GM23338 (cell line): ENCODE data around the gene NTN1. TPM values are rescaled to one million over a fixed set of nuclear protein-coding genes. Genes with fewer than 3 reads are reported as not detected.

Experiments used
- ATAC-seq: fragments of 200-7000 bp; cut with Tn5 transposase; 3 replicates; pipeline ENCODE4 v1.9.1; 2020
- DNase-seq: peaks from one replicate; pipeline ENCODE4 v3.0.0-alpha.2; 2015; ENCODE audit warnings: low spot score
- H2AFZ ChIP-seq: fragments of 200-600 bp; sonication (generic); 2 replicates; pipeline ENCODE4 v1.8.0; 2016; ENCODE audit warnings: antibody characterized with exemption, mild to moderate bottlenecking, moderate library complexity
- H3F3A ChIP-seq: fragments of 200-600 bp; sonication (generic); replicated peaks from 2 replicates; pipeline ENCODE4 v1.8.0; 2017; ENCODE audit warnings: antibody characterized with exemption, mixed run types, low read depth
- H3K27ac ChIP-seq: fragments of 200-600 bp; sonication (generic); 2 replicates; pipeline ENCODE4 v1.6.1; 2016; ENCODE audit warnings: low read depth
- H3K27me3 ChIP-seq: fragments of 200-600 bp; sonication (generic); 2 replicates; pipeline ENCODE4 v1.8.0; 2016; ENCODE audit warnings: mild to moderate bottlenecking, mixed run types, moderate library complexity; ENCODE audit not compliant: insufficient read depth
- H3K36me3 ChIP-seq: fragments of 200-600 bp; sonication (generic); 2 replicates; pipeline ENCODE4 v1.8.0; 2016; ENCODE audit warnings: mild to moderate bottlenecking; ENCODE audit not compliant: insufficient read depth
- H3K4me1 ChIP-seq: fragments of 200-600 bp; sonication (generic); 2 replicates; pipeline ENCODE4 v1.8.0; 2016; ENCODE audit warnings: mild to moderate bottlenecking, moderate library complexity; ENCODE audit not compliant: insufficient read depth
- H3K4me2 ChIP-seq: fragments of 200-600 bp; sonication (generic); 2 replicates; pipeline ENCODE4 v1.7.1; 2017; ENCODE audit warnings: mixed run types
- H3K4me3 ChIP-seq: fragments of 200-600 bp; sonication (generic); 2 replicates; pipeline ENCODE4 v1.6.1; 2016; ENCODE audit warnings: mixed run types
- H3K79me2 ChIP-seq: fragments of 200-600 bp; sonication (generic); replicated peaks from 2 replicates; pipeline ENCODE4 v1.8.0; 2017; ENCODE audit warnings: mild to moderate bottlenecking; ENCODE audit not compliant: insufficient read depth
- H3K9me2 ChIP-seq: fragments of 200-600 bp; sonication (generic); 2 replicates; pipeline ENCODE4 v1.8.0; 2017; ENCODE audit not compliant: insufficient read depth
- H4K20me1 ChIP-seq: fragments of 200-600 bp; sonication (generic); replicated peaks from 2 replicates; pipeline ENCODE4 v1.8.0; 2017; ENCODE audit warnings: mild to moderate bottlenecking; ENCODE audit not compliant: insufficient read depth
- H3K27ac Mint-ChIP-seq: 2 replicates; pipeline ENCODE4 v1.8.0; 2020; ENCODE audit warnings: inconsistent platforms, mild to moderate bottlenecking, moderate library complexity, mixed read lengths
- H3K27me3 Mint-ChIP-seq: 3 replicates; pipeline ENCODE4 v1.8.0; 2022; ENCODE audit warnings: low read depth, mild to moderate bottlenecking, moderate library complexity, mixed read lengths, inconsistent platforms; ENCODE audit not compliant: insufficient read depth, poor library complexity
- H3K36me3 Mint-ChIP-seq: 3 replicates; pipeline ENCODE4 v1.8.0; 2021; ENCODE audit warnings: low read depth, mild to moderate bottlenecking, inconsistent platforms, moderate library complexity, mixed read lengths
- H3K4me1 Mint-ChIP-seq: 3 replicates; pipeline ENCODE4 v1.8.0; 2020; ENCODE audit warnings: mild to moderate bottlenecking, inconsistent platforms, mixed read lengths
- H3K4me3 Mint-ChIP-seq: 3 replicates; pipeline ENCODE4 v1.8.0; 2021; ENCODE audit warnings: moderate library complexity, mild to moderate bottlenecking, inconsistent platforms, mixed read lengths
- H3K9me3 Mint-ChIP-seq: 3 replicates; pipeline ENCODE4 v1.8.0; 2020; ENCODE audit warnings: moderate library complexity, mild to moderate bottlenecking, inconsistent platforms, mixed read lengths
- CREB1 ChIP-seq: fragments of 250-450 bp; sonication (Bioruptor Pico); IDR thresholded peaks from 2 replicates; pipeline ENCODE4 v1.5.0; 2020; ENCODE audit warnings: low read depth, mild to moderate bottlenecking, moderate library complexity
- EZH2 ChIP-seq: fragments of 200-600 bp; sonication (generic); IDR thresholded peaks from one replicate; pipeline ENCODE4 v1.8.0; 2017; ENCODE audit warnings: antibody characterized with exemption, mild to moderate bottlenecking, low read depth; ENCODE audit not compliant: unreplicated experiment
- EZH2phosphoT487 ChIP-seq: fragments of 200-600 bp; sonication (generic); IDR thresholded peaks from one replicate; pipeline ENCODE4 v1.8.1; 2018; ENCODE audit warnings: antibody characterized with exemption; ENCODE audit not compliant: unreplicated experiment
- JUNB ChIP-seq: IDR thresholded peaks from one replicate; pipeline ENCODE4 v1.6.1; 2016; ENCODE audit warnings: antibody characterized with exemption; ENCODE audit not compliant: unreplicated experiment
- NANOG ChIP-seq: IDR thresholded peaks from 2 replicates; pipeline ENCODE4 v1.6.1; 2016; ENCODE audit warnings: antibody characterized with exemption, borderline replicate concordance
- POLR2AphosphoS5 ChIP-seq: IDR thresholded peaks from 2 replicates; pipeline ENCODE4 v1.6.1; 2016; ENCODE audit warnings: antibody characterized with exemption, low read depth
- STAT1 ChIP-seq: IDR thresholded peaks from one replicate; pipeline ENCODE4 v1.6.1; 2016; ENCODE audit warnings: antibody characterized with exemption; ENCODE audit not compliant: unreplicated experiment
- ZNF114 ChIP-seq: fragments of 250-450 bp; sonication (Bioruptor Pico); IDR thresholded peaks from 2 replicates; pipeline ENCODE4 v1.5.0; 2020; ENCODE audit warnings: mild to moderate bottlenecking, moderate library complexity
- ZNF331 ChIP-seq: fragments of 250-450 bp; sonication (Bioruptor Pico); IDR thresholded peaks from 2 replicates; pipeline ENCODE4 v1.5.0; 2020; ENCODE audit warnings: low read depth, mild to moderate bottlenecking, moderate library complexity
- polyA plus RNA-seq: library from polyadenylated mRNA; unstranded; fragments of >200 nt; fragmentation: Nextera tagmentation; extraction: Ambion mirVana; gene quantifications from 2 replicates; pipeline ENCODE4 v1.2.1, GENCODE V29; 2016
- total RNA-seq: library from RNA; depleted of rRNA; stranded (reverse); fragments of >200 nt; shearing (Covaris generic); gene quantifications from 2 replicates; pipeline ENCODE4 v1.2.3, GENCODE V29; 2014
- TF ChIP-seq, protein P1 (sequence below): IDR thresholded peaks from 2 replicates; pipeline ENCODE4 v1.6.1; 2016; ENCODE audit warnings: antibody characterized with exemption
- TF ChIP-seq, protein P2 (sequence below): IDR thresholded peaks from one replicate; pipeline ENCODE4 v1.6.1; 2018; ENCODE audit warnings: antibody characterized with exemption; ENCODE audit not compliant: unreplicated experiment
- TF ChIP-seq, protein P3 (sequence below), 2 experiments: fragments of 200-600 bp in 1 of 2; sonication (generic) in 1 of 2; conservative IDR thresholded peaks; 2 replicates each; pipeline versions ENCODE4 v1.5.1 to v1.6.1; 2016 to 2017; ENCODE audit warnings: antibody characterized with exemption in 2 of 2, low read depth in 2 of 2, mild to moderate bottlenecking in 2 of 2, moderate library complexity in 1 of 2

Gene NTN1
- total and polyA plus RNA-seq, 2 experiments from 2014 or later, result 0.57 to 2.6 TPM

DNA sequence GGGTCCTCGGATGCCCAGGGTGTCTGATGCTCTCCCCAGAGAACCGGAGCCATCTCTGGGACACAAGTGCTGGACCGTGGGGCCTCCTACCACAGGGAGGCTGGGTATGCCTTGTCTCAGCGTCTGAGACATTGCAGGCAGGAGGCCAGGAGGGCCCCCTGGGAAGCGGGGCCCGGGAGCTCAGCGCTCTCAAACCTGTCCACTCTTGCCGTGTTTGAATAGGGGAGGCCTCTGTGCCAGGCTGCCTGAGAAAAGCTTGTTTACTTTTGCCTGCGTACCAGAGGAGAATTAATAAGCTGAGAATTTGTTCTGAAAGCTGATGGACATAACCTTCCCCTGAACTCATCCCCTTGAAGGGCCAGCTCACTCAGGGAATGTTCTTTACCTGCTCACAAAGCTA is 163.8 kb downstream of the NTN1 start (continued):
- TF ChIP-seq, protein P1, sequence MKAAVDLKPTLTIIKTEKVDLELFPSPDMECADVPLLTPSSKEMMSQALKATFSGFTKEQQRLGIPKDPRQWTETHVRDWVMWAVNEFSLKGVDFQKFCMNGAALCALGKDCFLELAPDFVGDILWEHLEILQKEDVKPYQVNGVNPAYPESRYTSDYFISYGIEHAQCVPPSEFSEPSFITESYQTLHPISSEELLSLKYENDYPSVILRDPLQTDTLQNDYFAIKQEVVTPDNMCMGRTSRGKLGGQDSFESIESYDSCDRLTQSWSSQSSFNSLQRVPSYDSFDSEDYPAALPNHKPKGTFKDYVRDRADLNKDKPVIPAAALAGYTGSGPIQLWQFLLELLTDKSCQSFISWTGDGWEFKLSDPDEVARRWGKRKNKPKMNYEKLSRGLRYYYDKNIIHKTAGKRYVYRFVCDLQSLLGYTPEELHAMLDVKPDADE, result no peak
- TF ChIP-seq EZH2, result no peak

DNA sequence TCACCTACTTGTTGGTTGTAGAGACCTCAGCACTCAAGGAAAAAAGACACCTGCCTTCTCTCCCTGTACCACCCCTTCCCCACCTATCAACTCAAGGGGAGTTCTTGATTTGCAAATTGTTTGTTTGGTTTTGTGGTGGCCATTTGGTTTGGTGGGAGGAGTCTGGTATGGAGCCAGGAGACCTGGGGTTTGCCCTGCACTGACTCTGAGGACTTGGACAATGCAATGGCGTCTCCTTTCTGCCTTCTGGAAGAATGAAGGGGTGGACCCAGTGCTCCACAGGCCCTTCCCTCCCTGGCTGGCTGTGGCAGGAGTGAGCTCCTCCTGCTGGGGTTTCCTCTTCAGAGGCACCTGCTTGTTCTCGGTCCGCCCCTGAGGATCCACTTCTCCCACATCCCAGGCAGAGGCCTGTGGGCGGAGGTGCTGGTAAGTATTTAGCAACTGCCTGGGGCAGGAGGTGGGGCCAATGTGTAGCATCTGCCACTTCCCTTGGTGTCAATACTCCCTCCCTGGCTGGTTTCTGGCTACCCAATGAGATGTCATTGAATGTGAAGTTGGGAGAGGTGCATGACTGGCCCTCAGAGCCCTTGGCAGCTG is 164.5 kb downstream of the NTN1 start:
- Histone ChIP-seq H3K27me3 (no peaks in the 10 kb centered on the region), H3K27ac (no peak overlapping the region), H3K9me2 (no peaks in the 10 kb centered on the region), H3K4me1 (no peaks in the 10 kb centered on the region), H3K36me3 (no peaks in the 10 kb centered on the region), H3K4me2 (no peak overlapping the region), H3K4me3 (no peak overlapping the region), H4K20me1 (no peaks in the 10 kb centered on the region), H2AFZ (no peak overlapping the region), H3K79me2 (no peaks in the 10 kb centered on the region), H3F3A (no peaks in the 10 kb centered on the region)
- Mint-ChIP-seq H3K27ac (no peak overlapping the region), H3K4me1 (no peaks in the 10 kb centered on the region; the same call in 2 of the 3 replicates), H3K36me3 (no peaks in the 10 kb centered on the region), H3K27me3 (peaks cover 1% of the 10 kb centered on the region), H3K4me3 (no peak overlapping the region), H3K9me3 (no peaks in the 10 kb centered on the region)
- DNase-seq (no peak), ATAC-seq (no peak; the same call in 2 of the 3 replicates)
- TF ChIP-seq, protein P2, sequence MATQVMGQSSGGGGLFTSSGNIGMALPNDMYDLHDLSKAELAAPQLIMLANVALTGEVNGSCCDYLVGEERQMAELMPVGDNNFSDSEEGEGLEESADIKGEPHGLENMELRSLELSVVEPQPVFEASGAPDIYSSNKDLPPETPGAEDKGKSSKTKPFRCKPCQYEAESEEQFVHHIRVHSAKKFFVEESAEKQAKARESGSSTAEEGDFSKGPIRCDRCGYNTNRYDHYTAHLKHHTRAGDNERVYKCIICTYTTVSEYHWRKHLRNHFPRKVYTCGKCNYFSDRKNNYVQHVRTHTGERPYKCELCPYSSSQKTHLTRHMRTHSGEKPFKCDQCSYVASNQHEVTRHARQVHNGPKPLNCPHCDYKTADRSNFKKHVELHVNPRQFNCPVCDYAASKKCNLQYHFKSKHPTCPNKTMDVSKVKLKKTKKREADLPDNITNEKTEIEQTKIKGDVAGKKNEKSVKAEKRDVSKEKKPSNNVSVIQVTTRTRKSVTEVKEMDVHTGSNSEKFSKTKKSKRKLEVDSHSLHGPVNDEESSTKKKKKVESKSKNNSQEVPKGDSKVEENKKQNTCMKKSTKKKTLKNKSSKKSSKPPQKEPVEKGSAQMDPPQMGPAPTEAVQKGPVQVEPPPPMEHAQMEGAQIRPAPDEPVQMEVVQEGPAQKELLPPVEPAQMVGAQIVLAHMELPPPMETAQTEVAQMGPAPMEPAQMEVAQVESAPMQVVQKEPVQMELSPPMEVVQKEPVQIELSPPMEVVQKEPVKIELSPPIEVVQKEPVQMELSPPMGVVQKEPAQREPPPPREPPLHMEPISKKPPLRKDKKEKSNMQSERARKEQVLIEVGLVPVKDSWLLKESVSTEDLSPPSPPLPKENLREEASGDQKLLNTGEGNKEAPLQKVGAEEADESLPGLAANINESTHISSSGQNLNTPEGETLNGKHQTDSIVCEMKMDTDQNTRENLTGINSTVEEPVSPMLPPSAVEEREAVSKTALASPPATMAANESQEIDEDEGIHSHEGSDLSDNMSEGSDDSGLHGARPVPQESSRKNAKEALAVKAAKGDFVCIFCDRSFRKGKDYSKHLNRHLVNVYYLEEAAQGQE, result no peak
- TF ChIP-seq, protein P1, result no peak
- TF ChIP-seq STAT1 (no peak), POLR2AphosphoS5 (no peak), ZNF114 (no peak), CREB1 (no peak), EZH2 (no peak), NANOG (no peak), EZH2phosphoT487 (no peak), ZNF331 (no peak), JUNB (no peak)
- TF ChIP-seq, protein P3, sequence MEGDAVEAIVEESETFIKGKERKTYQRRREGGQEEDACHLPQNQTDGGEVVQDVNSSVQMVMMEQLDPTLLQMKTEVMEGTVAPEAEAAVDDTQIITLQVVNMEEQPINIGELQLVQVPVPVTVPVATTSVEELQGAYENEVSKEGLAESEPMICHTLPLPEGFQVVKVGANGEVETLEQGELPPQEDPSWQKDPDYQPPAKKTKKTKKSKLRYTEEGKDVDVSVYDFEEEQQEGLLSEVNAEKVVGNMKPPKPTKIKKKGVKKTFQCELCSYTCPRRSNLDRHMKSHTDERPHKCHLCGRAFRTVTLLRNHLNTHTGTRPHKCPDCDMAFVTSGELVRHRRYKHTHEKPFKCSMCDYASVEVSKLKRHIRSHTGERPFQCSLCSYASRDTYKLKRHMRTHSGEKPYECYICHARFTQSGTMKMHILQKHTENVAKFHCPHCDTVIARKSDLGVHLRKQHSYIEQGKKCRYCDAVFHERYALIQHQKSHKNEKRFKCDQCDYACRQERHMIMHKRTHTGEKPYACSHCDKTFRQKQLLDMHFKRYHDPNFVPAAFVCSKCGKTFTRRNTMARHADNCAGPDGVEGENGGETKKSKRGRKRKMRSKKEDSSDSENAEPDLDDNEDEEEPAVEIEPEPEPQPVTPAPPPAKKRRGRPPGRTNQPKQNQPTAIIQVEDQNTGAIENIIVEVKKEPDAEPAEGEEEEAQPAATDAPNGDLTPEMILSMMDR (conservative IDR thresholded peaks at IDR 0.05; ENCODE audit: low read depth in 2 of 2), result no peak
